Measurements from ENCODE around the gene DYNC1LI1. TPM values are rescaled to one million over a fixed set of nuclear protein-coding genes. Genes with fewer than 3 reads are reported as not detected.

The DYNC1LI1 gene
- total RNA-seq, 2 donors from 2014 or later: 41.6 to 42.5 TPM

- DNase-seq: no peak
- H3K9me3 ChIP-seq (ENCODE audit: control insufficient read depth, low read length): no peaks in the 10 kb centered on the region
- no peak overlapping the region for H3K27ac Mint-ChIP-seq
- TF ChIP-seq, protein P1, sequence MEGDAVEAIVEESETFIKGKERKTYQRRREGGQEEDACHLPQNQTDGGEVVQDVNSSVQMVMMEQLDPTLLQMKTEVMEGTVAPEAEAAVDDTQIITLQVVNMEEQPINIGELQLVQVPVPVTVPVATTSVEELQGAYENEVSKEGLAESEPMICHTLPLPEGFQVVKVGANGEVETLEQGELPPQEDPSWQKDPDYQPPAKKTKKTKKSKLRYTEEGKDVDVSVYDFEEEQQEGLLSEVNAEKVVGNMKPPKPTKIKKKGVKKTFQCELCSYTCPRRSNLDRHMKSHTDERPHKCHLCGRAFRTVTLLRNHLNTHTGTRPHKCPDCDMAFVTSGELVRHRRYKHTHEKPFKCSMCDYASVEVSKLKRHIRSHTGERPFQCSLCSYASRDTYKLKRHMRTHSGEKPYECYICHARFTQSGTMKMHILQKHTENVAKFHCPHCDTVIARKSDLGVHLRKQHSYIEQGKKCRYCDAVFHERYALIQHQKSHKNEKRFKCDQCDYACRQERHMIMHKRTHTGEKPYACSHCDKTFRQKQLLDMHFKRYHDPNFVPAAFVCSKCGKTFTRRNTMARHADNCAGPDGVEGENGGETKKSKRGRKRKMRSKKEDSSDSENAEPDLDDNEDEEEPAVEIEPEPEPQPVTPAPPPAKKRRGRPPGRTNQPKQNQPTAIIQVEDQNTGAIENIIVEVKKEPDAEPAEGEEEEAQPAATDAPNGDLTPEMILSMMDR (conservative IDR thresholded peaks at IDR 0.05): no peak
- H3K36me3 Mint-ChIP-seq (ENCODE audit: low read depth): no peaks in the 10 kb centered on the region
- H3K4me3 ChIP-seq (ENCODE audit: low read length): no peak overlapping the region
- no peak overlapping the region for H3K27ac ChIP-seq (ENCODE audit: low read depth, low read length)
- H3K9me3 Mint-ChIP-seq: peaks cover 6% of the 10 kb centered on the region
- 90% methylated on average over 6 to 9 of the region's 9 CpGs for WGBS, 2 experiments (ENCODE audit: insufficient coverage in 1 of 2, insufficient read length in 1 of 2)
- H3K4me3 Mint-ChIP-seq: no peak overlapping the region
- peaks cover 7% of the 10 kb centered on the region for H3K4me1 Mint-ChIP-seq
- H3K4me1 ChIP-seq (ENCODE audit: control insufficient read depth, insufficient read depth, low read length): peaks cover 8% of the 10 kb centered on the region
- H3K36me3 ChIP-seq (ENCODE audit: control insufficient read depth, insufficient read depth, low read length): no peaks in the 10 kb centered on the region
- no peak overlapping the region for H3K9ac ChIP-seq (ENCODE audit: extremely low read depth, low read length, poor library complexity, severe bottlenecking)
- H3K27me3 ChIP-seq (ENCODE audit: control insufficient read depth, insufficient read depth, low read length, poor library complexity, severe bottlenecking): peaks cover 21% of the 10 kb centered on the region
- H3K27me3 Mint-ChIP-seq (ENCODE audit: insufficient read depth): peaks cover 1% of the 10 kb centered on the region
These were observed 7.2 kb upstream of the DYNC1LI1 start for GRCh38 chr3:32577581-32578556.

GRCh38 chr3:32577174-32577573 is 6.5 kb upstream of the DYNC1LI1 start:
- Mint-ChIP-seq H3K36me3 (ENCODE audit: low read depth) (no peaks in the 10 kb centered on the region), H3K27ac (no peak overlapping the region), H3K4me3 (no peak overlapping the region), H3K9me3 (peaks cover 6% of the 10 kb centered on the region), H3K27me3 (ENCODE audit: insufficient read depth) (peaks cover 1% of the 10 kb centered on the region), H3K4me1 (peaks cover 7% of the 10 kb centered on the region)
- WGBS, 2 experiments (ENCODE audit: insufficient coverage in 1 of 2, insufficient read length in 1 of 2): 98 to 100% methylated on average over 1 to 2 of the region's 2 CpGs
- no peak for DNase-seq
- H3K9ac ChIP-seq (ENCODE audit: extremely low read depth, low read length, poor library complexity, severe bottlenecking): no peak overlapping the region
- H3K27ac ChIP-seq (ENCODE audit: low read depth, low read length): no peak overlapping the region
- H3K27me3 ChIP-seq (ENCODE audit: control insufficient read depth, insufficient read depth, low read length, poor library complexity, severe bottlenecking): peaks cover 21% of the 10 kb centered on the region
- no peaks in the 10 kb centered on the region for H3K36me3 ChIP-seq (ENCODE audit: control insufficient read depth, insufficient read depth, low read length)
- peaks cover 8% of the 10 kb centered on the region for H3K4me1 ChIP-seq (ENCODE audit: control insufficient read depth, insufficient read depth, low read length)
- TF ChIP-seq, protein P1 (conservative IDR thresholded peaks at IDR 0.05): no peak
- no peak overlapping the region for H3K4me3 ChIP-seq (ENCODE audit: low read length)
- H3K9me3 ChIP-seq (ENCODE audit: control insufficient read depth, low read length): no peaks in the 10 kb centered on the region

GRCh38 chr3:32575451-32576113 is 4.9 kb upstream of the DYNC1LI1 start:
- H3K9me3 Mint-ChIP-seq: peaks cover 6% of the 10 kb centered on the region
- no peak overlapping the region for H3K4me3 Mint-ChIP-seq
- H3K27me3 Mint-ChIP-seq (ENCODE audit: insufficient read depth): peaks cover 1% of the 10 kb centered on the region
- H3K27ac Mint-ChIP-seq: no peak overlapping the region
- no peak for DNase-seq
- Histone ChIP-seq H3K9me3 (ENCODE audit: control insufficient read depth, low read length) (no peaks in the 10 kb centered on the region), H3K4me3 (ENCODE audit: low read length) (no peak overlapping the region), H3K27me3 (ENCODE audit: control insufficient read depth, insufficient read depth, low read length, poor library complexity, severe bottlenecking) (peaks cover 21% of the 10 kb centered on the region), H3K36me3 (ENCODE audit: control insufficient read depth, insufficient read depth, low read length) (no peaks in the 10 kb centered on the region), H3K4me1 (ENCODE audit: control insufficient read depth, insufficient read depth, low read length) (peaks cover 8% of the 10 kb centered on the region), H3K27ac (ENCODE audit: low read depth, low read length) (no peak overlapping the region), H3K9ac (ENCODE audit: extremely low read depth, low read length, poor library complexity, severe bottlenecking) (no peak overlapping the region)
- H3K4me1 Mint-ChIP-seq: peaks cover 13% of the 10 kb centered on the region
- TF ChIP-seq, protein P1 (conservative IDR thresholded peaks at IDR 0.05): no peak
- WGBS, 2 experiments (ENCODE audit: insufficient coverage in 1 of 2, insufficient read length in 1 of 2): 83 to 99% methylated on average over 2 of the region's 2 CpGs
- H3K36me3 Mint-ChIP-seq (ENCODE audit: low read depth): no peaks in the 10 kb centered on the region

Measured in endodermal cell (in vitro differentiated cells).